K562 (cell line): ENCODE results near the gene PRDX2. TPM values are rescaled to one million over a fixed set of nuclear protein-coding genes. Genes with fewer than 3 reads are reported as not detected.

Experiments
- ARID1B ChIP-seq: fragments of 450-650 bp; IDR thresholded peaks from 2 replicates; pipeline ENCODE4 v1.6.1; 2016; ENCODE audit warnings: antibody characterized with exemption, mild to moderate bottlenecking, inconsistent platforms
- FIP1L1 ChIP-seq: fragments of 200-400 bp; formaldehyde crosslinking; IDR thresholded peaks from 2 replicates; pipeline ENCODE4 v1.6.1; 2018; ENCODE audit warnings: mild to moderate bottlenecking, low read depth, low read length; ENCODE audit not compliant: poor library complexity, severe bottlenecking
- RBM39 ChIP-seq: fragments of 200-400 bp; formaldehyde crosslinking; optimal IDR thresholded peaks from 2 replicates; pipeline ENCODE3; 2018; ENCODE audit warnings: low read depth, low read length
- SMAD1 ChIP-seq: fragments of 150-350 bp; IDR thresholded peaks from 2 replicates; pipeline ENCODE4 v1.6.1; 2014; ENCODE audit warnings: low read length, low read depth; ENCODE audit not compliant: partially characterized antibody
- YY1 ChIP-seq, 3 experiments: IDR thresholded peaks; 2 replicates each; pipeline ENCODE4 v1.6.1; 2011; ENCODE audit warnings: low read length in 2 of 3, mild to moderate bottlenecking in 2 of 3, moderate library complexity in 2 of 3, borderline replicate concordance in 1 of 3, control low read depth in 1 of 3, low read depth in 1 of 3; ENCODE audit not compliant: insufficient read depth in 3 of 3, insufficient replicate concordance in 2 of 3, control insufficient read depth in 1 of 3, insufficient read length in 1 of 3; ENCODE audit errors: extremely low read depth in 1 of 3
- polyA plus RNA-seq, 8 experiments: library from polyadenylated mRNA; depleted of rRNA in 4 of 8; stranded (reverse) in 5 of 8; unstranded in 3 of 8; fragments of >200 nt; fragmentation: Nextera tagmentation in 2 of 8; fragmentation: Illumina TruSeq in 1 of 8; extraction: Ambion mirVana in 2 of 8; extraction: Trizol in 1 of 8; gene quantifications; 2 replicates each; pipeline versions ENCODE4 v1.2.1 to v1.2.3, GENCODE V29; 2011 to 2014; ENCODE audit warnings: inconsistent platforms in 1 of 8, missing spikeins in 1 of 8
- total RNA-seq, 7 experiments: library from RNA; depleted of rRNA in 6 of 7; stranded (reverse); fragments of >200 nt in 6 of 7; fragmentation: Illumina TruSeq in 2 of 7; extraction: Trizol in 2 of 7; gene quantifications; 2 replicates each; pipeline versions ENCODE4 v1.2.1 to v1.2.3, GENCODE V29; 2011 to 2021; ENCODE audit warnings: low replicate concordance in 1 of 7
- TF ChIP-seq, protein P1 (sequence below): fragments of 250-450 bp; sonication (Bioruptor Pico); IDR thresholded peaks from 2 replicates; pipeline ENCODE4 v1.4.0; 2020
- TF ChIP-seq, protein P2 (sequence below), 2 experiments: fragments of 450-650 bp; IDR thresholded peaks; 2 replicates each; pipeline ENCODE4 v1.6.1; 2016; ENCODE audit warnings: mild to moderate bottlenecking in 2 of 2, borderline replicate concordance in 1 of 2, low read depth in 1 of 2, moderate library complexity in 1 of 2
- TF ChIP-seq, protein P3 (sequence below): sonication (generic); formaldehyde crosslinking; IDR thresholded peaks from 2 replicates; pipeline ENCODE4 v1.8.1; 2023; ENCODE audit warnings: mild to moderate bottlenecking, missing genetic modification reagents

Gene PRDX2
- total and polyA plus RNA-seq, 9 of the 15 experiments (the other 6 are each of a cell fraction or from before 2014, with no cell fraction given), result 206 to 1,183 (median 415) TPM

DNA sequence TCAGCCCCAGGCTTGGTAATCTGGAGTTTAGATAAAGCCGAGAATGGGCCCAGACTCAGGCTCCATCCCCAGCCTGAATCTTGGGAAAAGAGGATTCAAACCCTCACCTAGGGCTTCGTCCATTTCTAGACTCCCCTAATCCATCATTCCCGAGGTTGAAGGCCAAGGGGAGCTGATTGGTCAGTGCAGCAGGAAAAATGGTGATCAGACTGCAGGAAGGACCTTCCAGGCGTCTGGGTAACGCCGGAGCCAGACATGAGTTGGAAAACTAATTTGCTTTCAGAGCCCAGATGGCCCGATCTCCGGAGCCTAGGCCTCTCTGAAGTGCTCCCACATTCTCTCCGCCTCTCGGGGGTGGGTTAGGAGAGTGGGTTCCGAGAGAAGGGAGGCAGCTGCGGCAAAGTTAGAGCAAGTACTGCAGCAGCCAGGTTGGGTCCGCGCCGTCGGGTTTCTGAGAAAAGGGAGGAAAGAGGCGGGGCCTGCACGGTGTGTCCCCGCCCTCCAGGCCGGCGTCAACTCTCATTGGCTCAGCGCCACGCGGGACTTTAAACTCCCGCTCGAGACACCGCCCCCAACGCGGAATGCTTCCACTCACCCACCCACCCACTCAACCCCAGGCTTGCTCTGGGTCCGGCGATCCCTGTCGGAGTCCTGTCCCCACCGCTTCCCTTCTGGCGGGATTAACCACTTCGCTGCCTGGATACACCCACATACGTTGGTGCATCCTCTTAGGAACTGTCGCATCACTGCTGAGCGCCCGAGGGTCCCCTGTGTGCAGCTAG, 33.6 kb upstream of the PRDX2 start (continued):
- TF ChIP-seq, protein P1, sequence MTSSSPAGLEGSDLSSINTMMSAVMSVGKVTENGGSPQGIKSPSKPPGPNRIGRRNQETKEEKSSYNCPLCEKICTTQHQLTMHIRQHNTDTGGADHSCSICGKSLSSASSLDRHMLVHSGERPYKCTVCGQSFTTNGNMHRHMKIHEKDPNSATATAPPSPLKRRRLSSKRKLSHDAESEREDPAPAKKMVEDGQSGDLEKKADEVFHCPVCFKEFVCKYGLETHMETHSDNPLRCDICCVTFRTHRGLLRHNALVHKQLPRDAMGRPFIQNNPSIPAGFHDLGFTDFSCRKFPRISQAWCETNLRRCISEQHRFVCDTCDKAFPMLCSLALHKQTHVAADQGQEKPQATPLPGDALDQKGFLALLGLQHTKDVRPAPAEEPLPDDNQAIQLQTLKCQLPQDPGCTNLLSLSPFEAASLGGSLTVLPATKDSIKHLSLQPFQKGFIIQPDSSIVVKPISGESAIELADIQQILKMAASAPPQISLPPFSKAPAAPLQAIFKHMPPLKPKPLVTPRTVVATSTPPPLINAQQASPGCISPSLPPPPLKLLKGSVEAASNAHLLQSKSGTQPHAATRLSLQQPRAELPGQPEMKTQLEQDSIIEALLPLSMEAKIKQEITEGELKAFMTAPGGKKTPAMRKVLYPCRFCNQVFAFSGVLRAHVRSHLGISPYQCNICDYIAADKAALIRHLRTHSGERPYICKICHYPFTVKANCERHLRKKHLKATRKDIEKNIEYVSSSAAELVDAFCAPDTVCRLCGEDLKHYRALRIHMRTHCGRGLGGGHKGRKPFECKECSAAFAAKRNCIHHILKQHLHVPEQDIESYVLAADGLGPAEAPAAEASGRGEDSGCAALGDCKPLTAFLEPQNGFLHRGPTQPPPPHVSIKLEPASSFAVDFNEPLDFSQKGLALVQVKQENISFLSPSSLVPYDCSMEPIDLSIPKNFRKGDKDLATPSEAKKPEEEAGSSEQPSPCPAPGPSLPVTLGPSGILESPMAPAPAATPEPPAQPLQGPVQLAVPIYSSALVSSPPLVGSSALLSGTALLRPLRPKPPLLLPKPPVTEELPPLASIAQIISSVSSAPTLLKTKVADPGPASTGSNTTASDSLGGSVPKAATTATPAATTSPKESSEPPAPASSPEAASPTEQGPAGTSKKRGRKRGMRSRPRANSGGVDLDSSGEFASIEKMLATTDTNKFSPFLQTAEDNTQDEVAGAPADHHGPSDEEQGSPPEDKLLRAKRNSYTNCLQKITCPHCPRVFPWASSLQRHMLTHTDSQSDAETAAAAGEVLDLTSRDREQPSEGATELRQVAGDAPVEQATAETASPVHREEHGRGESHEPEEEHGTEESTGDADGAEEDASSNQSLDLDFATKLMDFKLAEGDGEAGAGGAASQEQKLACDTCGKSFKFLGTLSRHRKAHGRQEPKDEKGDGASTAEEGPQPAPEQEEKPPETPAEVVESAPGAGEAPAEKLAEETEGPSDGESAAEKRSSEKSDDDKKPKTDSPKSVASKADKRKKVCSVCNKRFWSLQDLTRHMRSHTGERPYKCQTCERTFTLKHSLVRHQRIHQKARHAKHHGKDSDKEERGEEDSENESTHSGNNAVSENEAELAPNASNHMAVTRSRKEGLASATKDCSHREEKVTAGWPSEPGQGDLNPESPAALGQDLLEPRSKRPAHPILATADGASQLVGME, result no peak
- TF ChIP-seq RBM39 (no peak), YY1 (IDR thresholded peaks at IDR 0.05; ENCODE audit: borderline replicate concordance in 1 of 3, control insufficient read depth in 1 of 3, extremely low read depth in 1 of 3, insufficient read depth in 3 of 3, insufficient read length in 1 of 3, insufficient replicate concordance in 2 of 3, low read depth in 1 of 3, low read length in 2 of 3) (no peak), FIP1L1 (no peak), ARID1B (no peak), SMAD1 (no peak)
- TF ChIP-seq, protein P2, sequence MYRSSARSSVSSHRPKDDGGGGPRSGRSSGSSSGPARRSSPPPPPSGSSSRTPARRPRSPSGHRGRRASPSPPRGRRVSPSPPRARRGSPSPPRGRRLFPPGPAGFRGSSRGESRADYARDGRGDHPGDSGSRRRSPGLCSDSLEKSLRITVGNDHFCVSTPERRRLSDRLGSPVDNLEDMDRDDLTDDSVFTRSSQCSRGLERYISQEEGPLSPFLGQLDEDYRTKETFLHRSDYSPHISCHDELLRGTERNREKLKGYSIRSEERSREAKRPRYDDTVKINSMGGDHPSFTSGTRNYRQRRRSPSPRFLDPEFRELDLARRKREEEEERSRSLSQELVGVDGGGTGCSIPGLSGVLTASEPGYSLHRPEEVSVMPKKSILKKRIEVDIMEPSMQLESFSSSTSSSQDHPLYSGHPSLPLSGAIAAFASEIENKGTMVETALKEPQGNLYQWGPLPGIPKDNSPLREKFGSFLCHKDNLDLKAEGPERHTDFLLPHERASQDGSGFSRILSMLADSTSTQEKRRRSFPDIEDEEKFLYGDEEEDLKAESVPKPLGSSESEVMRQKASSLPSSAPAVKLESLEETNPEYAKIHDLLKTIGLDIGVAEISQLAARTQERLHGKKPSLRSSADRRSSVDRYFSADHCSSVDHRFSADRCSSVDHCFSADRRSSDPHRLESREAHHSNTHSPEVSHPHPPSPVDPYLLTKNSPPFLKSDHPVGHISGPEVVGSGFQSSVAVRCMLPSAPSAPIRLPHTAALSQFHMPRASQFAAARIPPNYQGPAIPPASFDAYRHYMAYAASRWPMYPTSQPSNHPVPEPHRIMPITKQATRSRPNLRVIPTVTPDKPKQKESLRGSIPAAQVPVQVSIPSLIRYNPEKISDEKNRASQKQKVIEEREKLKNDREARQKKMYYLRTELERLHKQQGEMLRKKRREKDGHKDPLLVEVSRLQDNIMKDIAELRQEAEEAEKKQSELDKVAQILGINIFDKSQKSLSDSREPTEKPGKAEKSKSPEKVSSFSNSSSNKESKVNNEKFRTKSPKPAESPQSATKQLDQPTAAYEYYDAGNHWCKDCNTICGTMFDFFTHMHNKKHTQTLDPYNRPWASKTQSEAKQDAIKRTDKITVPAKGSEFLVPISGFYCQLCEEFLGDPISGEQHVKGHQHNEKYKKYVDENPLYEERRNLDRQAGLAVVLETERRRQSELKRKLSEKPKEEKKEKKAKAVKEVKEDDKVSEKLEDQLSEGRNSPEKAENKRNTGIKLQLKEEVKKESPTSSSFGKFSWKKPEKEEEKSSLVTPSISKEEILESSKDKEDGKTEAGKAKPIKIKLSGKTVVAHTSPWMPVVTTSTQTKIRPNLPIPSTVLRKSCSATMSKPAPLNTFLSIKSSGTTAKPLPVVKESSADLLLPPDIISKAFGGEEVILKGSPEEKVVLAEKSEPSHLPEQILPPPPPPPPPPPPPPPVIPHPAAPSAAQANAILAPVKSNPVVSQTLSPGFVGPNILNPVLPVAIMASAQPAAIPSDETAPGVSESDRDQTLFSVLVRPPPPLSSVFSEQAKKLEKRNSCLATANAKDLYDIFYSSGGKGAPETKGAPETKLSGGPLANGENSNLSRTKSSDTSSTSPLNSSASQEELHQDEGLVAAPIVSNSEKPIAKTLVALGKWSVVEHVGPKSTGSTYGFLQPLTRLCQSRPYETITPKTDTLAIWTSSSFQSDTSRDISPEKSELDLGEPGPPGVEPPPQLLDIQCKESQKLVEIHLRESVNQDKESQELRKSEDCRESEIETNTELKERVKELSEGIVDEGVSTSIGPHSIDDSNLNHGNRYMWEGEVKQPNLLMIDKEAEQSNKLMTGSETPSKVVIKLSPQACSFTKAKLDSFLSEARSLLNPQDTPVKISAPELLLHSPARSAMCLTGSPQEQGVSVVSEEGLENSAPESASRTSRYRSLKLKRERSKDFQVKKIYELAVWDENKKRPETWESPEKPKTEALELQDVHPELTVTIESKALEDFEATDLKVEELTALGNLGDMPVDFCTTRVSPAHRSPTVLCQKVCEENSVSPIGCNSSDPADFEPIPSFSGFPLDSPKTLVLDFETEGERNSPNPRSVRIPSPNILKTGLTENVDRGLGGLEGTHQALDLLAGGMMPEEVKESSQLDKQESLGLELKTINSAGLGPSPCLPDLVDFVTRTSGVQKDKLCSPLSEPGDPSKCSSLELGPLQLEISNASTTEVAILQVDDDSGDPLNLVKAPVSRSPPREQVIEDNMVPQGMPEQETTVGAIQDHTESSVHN (IDR thresholded peaks at IDR 0.05; ENCODE audit: borderline replicate concordance in 1 of 2, low read depth in 1 of 2), result no peak
- TF ChIP-seq, protein P3, sequence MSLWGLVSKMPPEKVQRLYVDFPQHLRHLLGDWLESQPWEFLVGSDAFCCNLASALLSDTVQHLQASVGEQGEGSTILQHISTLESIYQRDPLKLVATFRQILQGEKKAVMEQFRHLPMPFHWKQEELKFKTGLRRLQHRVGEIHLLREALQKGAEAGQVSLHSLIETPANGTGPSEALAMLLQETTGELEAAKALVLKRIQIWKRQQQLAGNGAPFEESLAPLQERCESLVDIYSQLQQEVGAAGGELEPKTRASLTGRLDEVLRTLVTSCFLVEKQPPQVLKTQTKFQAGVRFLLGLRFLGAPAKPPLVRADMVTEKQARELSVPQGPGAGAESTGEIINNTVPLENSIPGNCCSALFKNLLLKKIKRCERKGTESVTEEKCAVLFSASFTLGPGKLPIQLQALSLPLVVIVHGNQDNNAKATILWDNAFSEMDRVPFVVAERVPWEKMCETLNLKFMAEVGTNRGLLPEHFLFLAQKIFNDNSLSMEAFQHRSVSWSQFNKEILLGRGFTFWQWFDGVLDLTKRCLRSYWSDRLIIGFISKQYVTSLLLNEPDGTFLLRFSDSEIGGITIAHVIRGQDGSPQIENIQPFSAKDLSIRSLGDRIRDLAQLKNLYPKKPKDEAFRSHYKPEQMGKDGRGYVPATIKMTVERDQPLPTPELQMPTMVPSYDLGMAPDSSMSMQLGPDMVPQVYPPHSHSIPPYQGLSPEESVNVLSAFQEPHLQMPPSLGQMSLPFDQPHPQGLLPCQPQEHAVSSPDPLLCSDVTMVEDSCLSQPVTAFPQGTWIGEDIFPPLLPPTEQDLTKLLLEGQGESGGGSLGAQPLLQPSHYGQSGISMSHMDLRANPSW (CRISPR knock-in tag), result no peak
